ENCODE measurements around the gene CLIC2. TPM values are rescaled to one million over a fixed set of nuclear protein-coding genes. Genes with fewer than 3 reads are reported as not detected.

The CLIC2 gene
- total RNA-seq, 2 experiments from 2014 or later, result 0.16 TPM; not detected in 1

- Mint-ChIP-seq H3K9me3 (ENCODE audit: insufficient read depth) (no peaks in the 10 kb centered on the region), H3K4me3 (no peak overlapping the region), H3K27me3 (ENCODE audit: low read depth) (no peaks in the 10 kb centered on the region), H3K4me1 (ENCODE audit: low read depth) (no peaks in the 10 kb centered on the region), H3K36me3 (ENCODE audit: low read depth) (no peaks in the 10 kb centered on the region), H3K27ac (no peak overlapping the region)
- DNase-seq (no peak), ATAC-seq (no peak)
- POLR2A ChIA-PET, result no interaction called here
- CTCF ChIA-PET, result no interaction called here
Measured at GRCh38 chrX:155247497-155247896, 86.9 kb downstream of the CLIC2 start.

DNA sequence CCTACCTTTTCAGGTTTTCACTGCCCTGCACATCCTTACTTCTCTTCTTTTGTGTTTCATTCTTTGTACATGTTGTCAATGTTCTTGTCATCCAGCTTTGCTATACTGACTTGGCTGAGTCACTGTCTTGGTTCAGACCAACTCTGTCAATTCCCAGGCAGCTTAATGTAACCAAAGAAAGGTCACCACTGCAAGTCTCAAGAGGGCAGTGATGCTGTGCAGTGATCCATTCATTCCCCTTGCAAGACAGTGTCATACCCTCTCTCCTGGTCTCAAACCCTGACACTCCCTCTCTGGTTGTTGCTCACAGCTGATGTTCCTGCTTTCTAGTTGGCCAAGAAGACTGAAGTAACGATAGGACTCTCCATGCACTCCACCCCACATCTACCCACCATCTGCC is 87.7 kb downstream of the CLIC2 start:
- Mint-ChIP-seq H3K9me3 (ENCODE audit: insufficient read depth) (no peaks in the 10 kb centered on the region), H3K27me3 (ENCODE audit: low read depth) (no peaks in the 10 kb centered on the region), H3K27ac (no peak overlapping the region), H3K4me3 (no peak overlapping the region), H3K36me3 (ENCODE audit: low read depth) (no peaks in the 10 kb centered on the region), H3K4me1 (ENCODE audit: low read depth) (no peaks in the 10 kb centered on the region)
- ChIA-PET POLR2A (no interaction called here), CTCF (no interaction called here)
- ATAC-seq (no peak), DNase-seq (no peak)

- no peaks in the 10 kb centered on the region for H3K27me3 Mint-ChIP-seq (ENCODE audit: low read depth)
- CTCF ChIA-PET, result no interaction called here
Measured at GRCh38 chrX:155242300-155242699, 92.1 kb downstream of the CLIC2 start.

GRCh38 chrX:155237719-155238118 is 96.7 kb downstream of the CLIC2 start:
- Mint-ChIP-seq H3K27me3 (ENCODE audit: low read depth) (no peaks in the 10 kb centered on the region), H3K36me3 (ENCODE audit: low read depth) (peaks cover 37% of the 10 kb centered on the region), H3K27ac (no peak overlapping the region), H3K4me3 (no peak overlapping the region), H3K9me3 (ENCODE audit: insufficient read depth) (no peaks in the 10 kb centered on the region), H3K4me1 (ENCODE audit: low read depth) (no peaks in the 10 kb centered on the region)
- ChIA-PET CTCF (interaction anchor here (0.6 to 0.9 kb wide), 2 partner anchors 21 to 61 kb away, joined by 3 read pairs; partner anchors contain the start of gene VBP1), POLR2A (no interaction called here)
- ATAC-seq, result no peak
- no peak for DNase-seq

More at GRCh38 chrX:155242300-155242699, 92.1 kb downstream of the CLIC2 start:
- no peak overlapping the region for H3K27ac Mint-ChIP-seq
- no peak for DNase-seq
- no peak overlapping the region for H3K4me3 Mint-ChIP-seq
- no peaks in the 10 kb centered on the region for H3K4me1 Mint-ChIP-seq (ENCODE audit: low read depth)
- H3K9me3 Mint-ChIP-seq (ENCODE audit: insufficient read depth), result no peaks in the 10 kb centered on the region
- POLR2A ChIA-PET, result no interaction called here
- no peak for ATAC-seq
- peaks cover 17% of the 10 kb centered on the region for H3K36me3 Mint-ChIP-seq (ENCODE audit: low read depth)

GRCh38 chrX:155235891-155236290 is 98.5 kb downstream of the CLIC2 start:
- H3K9me3 Mint-ChIP-seq (ENCODE audit: insufficient read depth), result no peaks in the 10 kb centered on the region
- ATAC-seq, result no peak
- H3K4me3 Mint-ChIP-seq, result no peak overlapping the region
- H3K36me3 Mint-ChIP-seq (ENCODE audit: low read depth), result peaks cover 44% of the 10 kb centered on the region
- peaks cover 4% of the 10 kb centered on the region for H3K4me1 Mint-ChIP-seq (ENCODE audit: low read depth)
- no peak overlapping the region for H3K27ac Mint-ChIP-seq
- ChIA-PET CTCF (no interaction called here), POLR2A (no interaction called here)
- H3K27me3 Mint-ChIP-seq (ENCODE audit: low read depth), result no peaks in the 10 kb centered on the region
- DNase-seq, result no peak

DNA sequence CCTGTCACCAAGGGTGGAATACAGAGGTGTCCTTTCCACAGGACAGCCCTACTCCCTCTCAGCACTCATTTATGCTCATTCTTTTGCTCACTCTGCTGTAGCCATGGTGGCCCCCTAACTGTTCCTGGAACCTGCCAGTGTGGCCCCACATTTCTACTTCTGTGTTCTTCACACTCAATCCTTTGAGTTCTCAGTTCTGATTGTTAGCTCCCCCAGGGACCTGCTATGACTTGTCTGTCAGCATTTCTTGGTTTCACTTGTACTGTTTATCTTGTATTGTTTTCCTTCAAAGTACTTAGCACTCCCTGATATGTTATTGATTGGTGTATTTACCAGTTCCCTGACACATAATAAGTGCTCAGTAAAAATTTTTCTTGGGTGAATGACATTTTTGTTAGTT is 103.3 kb downstream of the CLIC2 start:
- ChIA-PET CTCF (no interaction called here), POLR2A (no interaction called here)
- H3K4me3 Mint-ChIP-seq, result no peak overlapping the region
- no peaks in the 10 kb centered on the region for H3K27me3 Mint-ChIP-seq (ENCODE audit: low read depth)
- no peaks in the 10 kb centered on the region for H3K9me3 Mint-ChIP-seq (ENCODE audit: insufficient read depth)
- ATAC-seq, result no peak
- no peak for DNase-seq
- H3K4me1 Mint-ChIP-seq (ENCODE audit: low read depth), result peaks cover 5% of the 10 kb centered on the region
- H3K36me3 Mint-ChIP-seq (ENCODE audit: low read depth), result peaks cover 44% of the 10 kb centered on the region
- no peak overlapping the region for H3K27ac Mint-ChIP-seq

Small RNA genes lying within 50 kb of the gene (microRNA-seq; reads per million reads assigned to microRNA genes)
- not detected for gene MIR1184-2

Other genes with a start within 250 kb of the CLIC2 start
- gene VBP1, start 118.2 kb downstream of the CLIC2 start, total RNA-seq, result 10 to 100 TPM; 64.2 to 65.1 TPM
- 1 to 10 TPM; 7.2 to 7.5 TPM for gene RAB39B, start 70.1 kb downstream of the CLIC2 start, total RNA-seq
- gene F8A2, start 47.5 kb upstream of the CLIC2 start, total RNA-seq, result not detected
- 10 to 100 TPM in 1 of 2 experiments, 1 to 10 TPM in 1; 9.3 to 10.8 TPM for gene F8A3, start 124.0 kb upstream of the CLIC2 start, total RNA-seq